Neural progenitor cell (in vitro differentiated cells): Measurements from ENCODE around the gene TTLL3. TPM values are rescaled to one million over a fixed set of nuclear protein-coding genes. Genes with fewer than 3 reads are reported as not detected.

Experiments
- DNase-seq: peaks from one replicate; pipeline ENCODE4 v3.0.0-alpha.2; 2016; ENCODE audit warnings: low spot score
- H2AFZ ChIP-seq: fragments of 200-600 bp; sonication (generic); replicated peaks from 2 replicates; pipeline ENCODE4 v1.6.1; 2016; ENCODE audit warnings: antibody characterized with exemption
- H3F3A ChIP-seq: fragments of 200-600 bp; sonication (generic); 2 replicates; pipeline ENCODE4 v1.6.1; 2016; ENCODE audit warnings: antibody characterized with exemption, low read depth
- H3K27ac ChIP-seq: fragments of 200-600 bp; sonication (generic); 2 replicates; pipeline ENCODE4 v1.5.1; 2016; ENCODE audit warnings: mild to moderate bottlenecking
- H3K27me3 ChIP-seq: fragments of 200-600 bp; sonication (generic); 2 replicates; pipeline ENCODE4 v1.6.1; 2016; ENCODE audit warnings: mild to moderate bottlenecking, moderate library complexity
- H3K36me3 ChIP-seq: fragments of 200-600 bp; sonication (generic); 2 replicates; pipeline ENCODE4 v1.5.1; 2016
- H3K4me1 ChIP-seq: fragments of 200-600 bp; sonication (generic); 2 replicates; pipeline ENCODE4 v1.6.1; 2016; ENCODE audit warnings: mixed run types
- H3K4me2 ChIP-seq: fragments of 200-600 bp; sonication (generic); 2 replicates; pipeline ENCODE4 v1.6.1; 2016
- H3K4me3 ChIP-seq: fragments of 200-600 bp; sonication (generic); 2 replicates; pipeline ENCODE4 v1.5.1; 2016
- H3K79me2 ChIP-seq: fragments of 200-600 bp; sonication (generic); 2 replicates; pipeline ENCODE4 v1.6.1; 2016; ENCODE audit warnings: low read depth
- H3K9ac ChIP-seq: fragments of 200-600 bp; sonication (generic); 2 replicates; pipeline ENCODE4 v1.6.1; 2016
- H3K9me3 ChIP-seq: fragments of 200-600 bp; sonication (generic); 2 replicates; pipeline ENCODE4 v1.5.1; 2016; ENCODE audit warnings: low read depth
- H4K20me1 ChIP-seq: fragments of 200-600 bp; sonication (generic); 2 replicates; pipeline ENCODE4 v1.6.1; 2016; ENCODE audit warnings: low read depth
- H3K27ac Mint-ChIP-seq: 3 replicates; pipeline ENCODE4 v1.8.0; 2021; ENCODE audit warnings: mixed read lengths
- H3K27me3 Mint-ChIP-seq: 2 replicates; pipeline ENCODE4 v1.8.0; 2022; ENCODE audit warnings: low read depth, mild to moderate bottlenecking, inconsistent platforms, moderate library complexity, mixed read lengths; ENCODE audit not compliant: insufficient read depth
- H3K36me3 Mint-ChIP-seq: 3 replicates; pipeline ENCODE4 v1.8.0; 2021; ENCODE audit warnings: mixed read lengths
- H3K4me1 Mint-ChIP-seq: 3 replicates; pipeline ENCODE4 v1.8.0; 2021; ENCODE audit warnings: mixed read lengths
- H3K4me3 Mint-ChIP-seq: 3 replicates; pipeline ENCODE4 v1.8.0; 2021; ENCODE audit warnings: mild to moderate bottlenecking, moderate library complexity, mixed read lengths
- H3K9me3 Mint-ChIP-seq: 3 replicates; pipeline ENCODE4 v1.8.0; 2020; ENCODE audit warnings: mixed read lengths
- CTCF ChIP-seq: fragments of 200-600 bp; sonication (generic); IDR thresholded peaks from 2 replicates; pipeline ENCODE4 v1.5.1; 2017; ENCODE audit warnings: antibody characterized with exemption, mild to moderate bottlenecking
- EZH2 ChIP-seq: fragments of 200-600 bp; sonication (generic); IDR thresholded peaks from 2 replicates; pipeline ENCODE4 v1.6.1; 2017; ENCODE audit warnings: antibody characterized with exemption, mild to moderate bottlenecking, moderate library complexity
- EZH2phosphoT487 ChIP-seq: fragments of 200-600 bp; sonication (generic); IDR thresholded peaks from 2 replicates; pipeline ENCODE4 v1.6.1; 2017; ENCODE audit warnings: antibody characterized with exemption
- total RNA-seq: library from RNA; depleted of rRNA; stranded (reverse); fragments of >200 nt; gene quantifications from 2 replicates; pipeline ENCODE4 v1.2.3, GENCODE V29; 2015; ENCODE audit warnings: low replicate concordance

Gene TTLL3
- total RNA-seq, 1 donor from 2014 or later = 15.0 TPM

- no peaks in the 10 kb centered on the region for H3K36me3 Mint-ChIP-seq
- no peak overlapping the region for H3K4me3 ChIP-seq
- no peaks in the 10 kb centered on the region for H3K27me3 ChIP-seq
- no peaks in the 10 kb centered on the region for H4K20me1 ChIP-seq
- peaks cover 2% of the 10 kb centered on the region for H3K9me3 Mint-ChIP-seq
- H2AFZ ChIP-seq = no peak overlapping the region
- H3K4me1 Mint-ChIP-seq = no peaks in the 10 kb centered on the region
- H3K4me1 ChIP-seq = no peaks in the 10 kb centered on the region
- H3K4me2 ChIP-seq = no peak overlapping the region
- no peak overlapping the region for H3K9ac ChIP-seq
- H3F3A ChIP-seq = peaks cover 4% of the 10 kb centered on the region
- H3K27ac Mint-ChIP-seq = no peak overlapping the region
- H3K36me3 ChIP-seq = no peaks in the 10 kb centered on the region
- no peak overlapping the region for H3K27ac ChIP-seq
- TF ChIP-seq CTCF (no peak), EZH2phosphoT487 (no peak), EZH2 (no peak)
- no peak overlapping the region for H3K4me3 Mint-ChIP-seq
- no peak for DNase-seq
- H3K79me2 ChIP-seq = no peaks in the 10 kb centered on the region
- H3K9me3 ChIP-seq = no peaks in the 10 kb centered on the region
- peaks cover 7% of the 10 kb centered on the region for H3K27me3 Mint-ChIP-seq
These were observed 74.6 kb downstream of the TTLL3 start for GRCh38 chr3:9884555-9885165.

Other genes with a start within 250 kb of the TTLL3 start
- 22.6 and 41.8 TPM in 2 replicates for gene MTMR14, start 160.8 kb upstream of the TTLL3 start, total RNA-seq
- 0.43 TPM in 1 of 2 replicates, not detected in the other for gene CPNE9, start 106.4 kb upstream of the TTLL3 start, total RNA-seq
- 12.1 and 17.5 TPM in 2 replicates for gene BRPF1, start 78.5 kb upstream of the TTLL3 start, total RNA-seq
- 15.8 and 33.8 TPM in 2 replicates for gene OGG1, start 60.3 kb upstream of the TTLL3 start, total RNA-seq
- 24.9 and 32.4 TPM in 2 replicates for gene CAMK1, start 40.3 kb upstream of the TTLL3 start, total RNA-seq
- gene TADA3, start 17.8 kb upstream of the TTLL3 start, total RNA-seq = 50.8 and 86.3 TPM in 2 replicates
- gene ARPC4, start 17.2 kb upstream of the TTLL3 start, total RNA-seq = 126 and 146 TPM in 2 replicates
- gene RPUSD3, start 33.7 kb downstream of the TTLL3 start, total RNA-seq = 30.5 and 50.2 TPM in 2 replicates
- gene CIDEC, start 70.0 kb downstream of the TTLL3 start, total RNA-seq = not detected in 2 replicates
- gene JAGN1, start 80.3 kb downstream of the TTLL3 start, total RNA-seq = 32.7 and 42.1 TPM in 2 replicates
- gene IL17RE, start 92.6 kb downstream of the TTLL3 start, total RNA-seq = 0.56 TPM in 1 of 2 replicates, not detected in the other
- 3.1 and 6.5 TPM in 2 replicates for gene IL17RC, start 106.8 kb downstream of the TTLL3 start, total RNA-seq
- gene CRELD1, start 123.6 kb downstream of the TTLL3 start, total RNA-seq = 14.1 and 28.7 TPM in 2 replicates
- gene PRRT3, start 142.1 kb downstream of the TTLL3 start, total RNA-seq = 2.6 and 11.6 TPM in 2 replicates
- gene EMC3, start 176.6 kb downstream of the TTLL3 start, total RNA-seq = 37.1 and 50.2 TPM in 2 replicates
- 85.0 and 117 TPM in 2 replicates for gene FANCD2, start 216.2 kb downstream of the TTLL3 start, total RNA-seq